Retina (tissue), 1 donor: ENCODE data around the gene ZC3H18.
"Not testable (repeated sequence)": the region's sequence is repeated elsewhere in the genome, so short reads cannot be mapped to it uniquely, and the experiment has no call there.

Experiments
- DNase-seq: peaks from one replicate; pipeline ENCODE4 v3.0.0-alpha.2; 2016

The ZC3H18 gene

DNA sequence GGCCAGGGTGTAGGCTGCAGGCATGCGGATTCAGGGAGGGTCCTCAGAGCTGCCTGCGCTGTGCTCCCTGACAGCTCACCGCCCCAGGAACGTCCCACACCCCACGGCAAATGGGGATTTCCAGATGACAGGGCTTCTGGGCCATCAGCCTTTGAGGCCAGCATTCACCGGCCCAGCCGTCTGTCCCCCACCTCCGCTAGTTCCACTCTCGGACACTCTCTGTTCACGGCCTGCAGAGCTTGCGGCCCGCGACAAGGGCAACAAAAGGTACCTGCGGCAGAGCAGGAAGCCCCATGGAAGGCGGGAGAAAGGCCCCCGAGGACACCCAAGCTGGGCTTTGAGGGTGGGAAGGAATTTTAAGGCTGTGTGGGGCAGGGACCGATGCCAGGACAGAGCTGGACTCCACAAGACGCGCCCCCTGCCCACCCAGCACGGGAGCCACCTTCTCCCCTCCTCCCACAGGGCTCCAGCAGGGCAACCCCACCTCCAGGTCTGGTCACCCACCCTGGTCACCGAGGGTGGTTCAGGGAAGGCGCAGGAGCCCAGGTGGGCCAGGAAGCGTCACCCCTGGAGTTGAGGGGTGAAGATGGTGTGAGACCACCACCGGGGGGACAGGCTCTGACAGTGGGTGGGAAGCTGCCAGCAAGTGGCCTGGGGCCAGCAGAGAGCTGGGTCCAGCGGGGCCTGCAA, 86.2 kb downstream of the ZC3H18 start:
- no peak for DNase-seq

GRCh38 chr16:88657371-88657770, 87.2 kb downstream of the ZC3H18 start:
- DNase-seq, result no peak

GRCh38 chr16:88658714-88659113, 88.5 kb downstream of the ZC3H18 start:
- no peak for DNase-seq

GRCh38 chr16:88659160-88659559, 89.0 kb downstream of the ZC3H18 start:
- DNase-seq, result no peak

DNA sequence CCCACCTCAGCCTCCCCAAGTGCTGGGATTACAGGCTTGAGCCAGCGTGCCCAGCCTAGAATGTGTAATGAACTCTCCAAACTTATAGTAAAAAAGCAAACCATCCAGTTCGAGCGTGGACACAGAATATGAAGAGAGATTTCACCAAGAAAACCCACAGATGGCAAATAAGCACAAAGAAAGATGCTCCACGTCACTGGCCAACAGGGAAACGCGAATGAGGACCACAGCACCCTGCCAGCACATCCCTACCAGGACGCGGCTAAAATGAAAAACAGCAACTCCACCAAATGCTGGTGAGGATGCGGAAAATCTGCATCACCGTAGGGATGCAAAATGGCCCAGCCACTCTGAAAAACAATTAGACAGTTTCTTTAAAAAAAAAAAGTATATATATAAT, 91.3 kb downstream of the ZC3H18 start:
- DNase-seq, result no peak

DNA sequence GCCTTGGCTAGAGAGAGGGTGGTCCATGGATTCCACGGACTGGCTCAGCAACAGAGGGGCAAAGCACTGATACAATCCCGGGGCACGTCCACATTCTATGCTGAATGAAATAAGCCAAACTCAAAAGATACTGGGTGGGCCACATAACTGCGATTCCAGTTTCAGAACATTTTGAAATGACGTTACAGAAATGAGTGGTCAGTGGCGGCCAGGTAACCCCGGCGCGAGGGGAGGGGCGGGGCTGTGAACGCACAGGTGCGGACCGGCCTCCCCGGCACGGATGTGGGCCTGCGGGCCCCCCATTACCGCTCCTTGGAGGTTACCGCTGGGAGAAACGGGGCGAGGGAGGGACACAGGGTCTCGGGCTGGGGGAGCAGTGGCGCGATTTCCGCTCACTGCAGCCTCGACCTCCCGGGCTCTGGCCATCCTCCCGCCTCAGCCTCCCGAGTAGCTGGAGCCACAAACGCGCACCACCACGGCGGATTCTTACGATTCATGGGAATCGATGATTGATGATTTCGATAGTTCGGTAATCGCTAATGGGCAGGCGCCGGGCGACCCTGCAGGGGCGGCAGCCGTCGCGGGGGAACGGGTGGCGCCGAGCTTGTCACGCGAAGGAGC, 92.1 kb downstream of the ZC3H18 start:
- no peak for DNase-seq

- DNase-seq, result peak; percentile 98
These were observed 92.8 kb downstream of the ZC3H18 start, which contains the start of gene MVD for GRCh38 chr16:88662843-88663606. MVD (minus strand) TSS chr16:88663091; CDS start chr16:88663080, 11 bp downstream.

GRCh38 chr16:88665148-88665547, 94.9 kb downstream of the ZC3H18 start:
- DNase-seq, result no peak

GRCh38 chr16:88665570-88665969, 95.4 kb downstream of the ZC3H18 start:
- no peak for DNase-seq

DNA sequence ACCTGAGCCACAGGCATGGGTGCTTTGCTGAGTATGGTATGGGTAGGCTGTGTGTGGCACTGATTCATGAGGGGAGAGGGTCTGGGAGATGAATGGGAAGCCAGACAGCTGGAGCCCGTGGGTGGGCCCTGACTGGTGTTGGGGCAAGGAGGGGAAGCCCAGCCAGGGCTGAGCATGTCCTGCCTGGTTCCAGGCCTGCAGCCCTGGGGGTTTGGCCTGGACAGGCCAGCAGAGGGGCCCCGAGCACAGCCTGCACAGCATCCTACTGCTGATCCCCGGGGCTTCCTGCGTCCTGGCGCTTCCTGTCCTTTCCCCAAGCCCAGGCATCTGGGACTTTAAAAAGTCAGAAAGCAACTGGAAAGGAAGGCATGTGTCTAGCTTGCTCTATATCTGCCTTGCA, 97.3 kb downstream of the ZC3H18 start:
- no peak for DNase-seq

DNA sequence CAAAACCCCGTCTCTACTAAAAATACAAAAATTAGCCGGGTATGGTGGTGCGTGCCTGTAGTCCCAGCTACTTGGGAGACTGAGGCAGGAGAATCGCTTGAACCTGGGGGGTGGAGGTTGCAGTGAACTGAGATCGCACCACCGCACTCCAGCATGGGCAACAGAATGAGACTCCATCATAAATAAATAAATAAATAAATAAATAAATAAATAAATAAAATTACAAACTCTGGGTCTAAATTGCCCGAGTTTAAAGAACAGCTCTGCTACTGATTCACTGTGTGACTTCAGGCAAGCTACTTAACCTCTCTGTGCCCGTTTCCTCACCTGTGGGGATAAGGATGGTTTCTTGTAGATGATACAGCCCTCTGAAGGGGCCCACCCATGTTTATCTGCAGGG, 99.3 kb downstream of the ZC3H18 start:
- not testable (repeated sequence) for DNase-seq

DNA sequence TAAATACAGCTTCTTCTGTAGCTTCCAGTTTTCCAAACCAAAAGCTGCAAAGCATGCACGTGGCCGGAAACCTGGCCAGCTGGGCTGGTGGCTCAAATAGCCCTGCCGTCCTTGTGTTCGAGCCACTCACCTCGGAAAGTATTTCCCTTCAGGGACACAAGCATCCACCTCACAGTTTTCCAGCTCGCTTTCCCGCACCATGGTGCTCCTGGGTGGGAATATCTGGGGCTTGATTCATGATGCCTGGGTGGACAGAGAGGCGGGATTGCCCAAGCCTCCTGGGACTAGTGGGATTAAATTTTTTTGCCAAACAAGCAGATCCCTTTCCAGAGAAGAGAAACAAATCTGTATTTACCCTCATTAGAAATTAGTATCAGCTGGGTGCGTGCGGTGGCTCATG, 99.8 kb downstream of the ZC3H18 start:
- no peak for DNase-seq

- DNase-seq, result no peak
These were observed 101.6 kb downstream of the ZC3H18 start for GRCh38 chr16:88671806-88672205.

DNA sequence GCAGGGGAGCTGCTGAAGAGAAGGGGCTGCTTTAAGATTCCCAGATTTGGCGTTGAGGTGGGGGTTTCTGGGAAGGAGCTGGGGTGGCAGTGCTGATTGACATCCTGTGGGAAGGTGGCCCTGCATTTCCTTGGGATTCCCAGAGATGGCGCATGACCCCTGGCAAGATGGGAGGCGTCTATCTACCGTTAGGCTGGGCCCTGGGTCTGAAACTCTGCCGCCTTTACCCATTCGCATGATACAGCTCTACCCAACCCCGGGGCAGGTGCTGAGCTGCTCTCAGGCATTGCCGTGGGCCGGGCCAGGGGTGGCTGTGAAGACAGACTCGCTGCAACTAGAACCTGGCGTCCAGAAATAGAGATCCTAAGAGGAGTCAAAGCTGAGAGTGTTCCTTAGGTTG, 102.6 kb downstream of the ZC3H18 start:
- no peak for DNase-seq

DNA sequence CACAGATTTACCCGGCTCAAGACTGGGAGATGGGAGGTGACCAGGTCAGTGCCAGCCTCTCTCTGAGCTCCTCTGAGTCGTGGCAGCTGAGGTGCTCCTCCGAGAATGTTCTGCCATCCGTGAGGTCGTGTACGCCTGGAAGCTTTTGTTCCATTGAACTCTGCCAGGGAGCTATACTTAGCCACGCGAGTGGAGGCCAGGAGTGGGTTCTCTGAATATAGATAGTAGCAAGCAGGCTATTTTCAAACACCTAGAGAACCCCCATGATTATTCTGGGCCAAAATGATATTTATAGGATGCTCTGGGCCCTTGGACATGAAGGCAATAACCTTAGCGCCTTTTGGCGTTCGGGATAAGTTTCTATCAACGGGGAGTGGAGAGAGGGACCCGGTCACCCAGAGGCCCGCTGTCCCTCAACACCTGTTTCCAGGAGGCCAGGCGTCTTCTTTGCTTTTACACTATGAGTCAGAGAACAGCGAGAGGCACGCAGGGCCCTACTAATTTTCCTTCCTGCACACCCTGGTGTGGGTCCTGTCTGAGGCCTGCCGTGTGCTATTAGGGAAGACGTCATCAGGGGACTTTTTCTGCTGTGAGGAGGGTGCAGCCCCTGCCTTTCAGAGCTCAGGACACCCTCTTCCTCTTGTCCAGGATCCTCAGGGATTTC, 103.6 kb downstream of the ZC3H18 start:
- no peak for DNase-seq

DNA sequence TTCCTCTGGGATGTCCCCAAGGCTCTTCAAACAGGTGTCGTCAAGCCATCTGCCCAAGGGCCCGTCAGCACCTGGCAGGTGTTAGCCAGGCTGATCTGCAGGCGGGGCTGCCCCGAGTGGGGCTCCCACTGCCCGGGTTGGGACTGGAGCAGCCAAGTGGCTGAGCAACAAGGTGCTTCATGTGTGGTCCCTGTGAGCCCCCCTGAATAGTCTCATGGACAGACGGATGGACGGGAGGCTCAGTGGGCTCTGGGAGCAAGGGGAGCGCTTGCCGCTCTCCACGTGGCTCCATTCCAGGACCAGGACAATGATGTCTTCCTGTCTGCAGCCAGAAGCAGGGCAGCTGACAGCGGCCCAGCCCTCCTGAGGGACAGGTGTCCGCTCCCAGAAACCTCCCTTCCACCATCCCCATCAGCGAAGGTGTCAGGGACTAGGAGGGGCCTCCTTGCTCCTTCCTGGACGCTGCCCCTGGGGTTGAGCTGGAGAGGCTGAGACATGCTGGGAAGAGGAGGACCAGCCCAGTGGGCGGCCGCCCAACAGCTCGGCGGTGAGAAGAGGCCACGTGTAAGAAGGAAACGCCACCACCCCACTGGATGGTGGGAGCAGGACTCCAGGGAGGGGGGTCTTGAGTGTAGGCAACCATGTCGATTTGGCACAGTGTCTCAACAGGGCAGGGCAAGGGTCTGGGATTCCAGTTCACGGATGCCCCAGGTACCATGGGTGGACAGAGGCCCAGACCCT, 106.5 kb downstream of the ZC3H18 start:
- DNase-seq, result no peak

DNA sequence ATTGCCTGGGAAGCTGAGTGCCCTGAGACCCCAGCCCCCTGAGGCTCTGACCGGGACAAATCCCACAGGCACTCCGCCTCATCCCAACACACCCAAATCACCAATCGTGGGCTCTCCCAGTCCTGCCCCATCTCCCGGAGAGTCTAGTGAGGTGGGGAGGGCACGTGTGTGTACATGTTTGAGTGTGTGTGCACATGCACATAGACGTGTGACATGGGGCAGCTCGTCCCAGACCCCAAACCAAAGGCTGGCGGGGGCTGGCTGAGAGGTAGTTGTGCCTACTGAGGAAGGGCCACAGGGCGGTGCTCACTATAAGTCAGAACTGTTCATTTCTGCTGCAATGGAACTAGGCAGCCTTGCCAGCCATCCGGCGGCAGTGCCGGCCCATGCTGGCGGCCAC, 107.5 kb downstream of the ZC3H18 start:
- DNase-seq, result no peak

GRCh38 chr16:88678224-88678979, 108.2 kb downstream of the ZC3H18 start:
- DNase-seq, result no peak

DNA sequence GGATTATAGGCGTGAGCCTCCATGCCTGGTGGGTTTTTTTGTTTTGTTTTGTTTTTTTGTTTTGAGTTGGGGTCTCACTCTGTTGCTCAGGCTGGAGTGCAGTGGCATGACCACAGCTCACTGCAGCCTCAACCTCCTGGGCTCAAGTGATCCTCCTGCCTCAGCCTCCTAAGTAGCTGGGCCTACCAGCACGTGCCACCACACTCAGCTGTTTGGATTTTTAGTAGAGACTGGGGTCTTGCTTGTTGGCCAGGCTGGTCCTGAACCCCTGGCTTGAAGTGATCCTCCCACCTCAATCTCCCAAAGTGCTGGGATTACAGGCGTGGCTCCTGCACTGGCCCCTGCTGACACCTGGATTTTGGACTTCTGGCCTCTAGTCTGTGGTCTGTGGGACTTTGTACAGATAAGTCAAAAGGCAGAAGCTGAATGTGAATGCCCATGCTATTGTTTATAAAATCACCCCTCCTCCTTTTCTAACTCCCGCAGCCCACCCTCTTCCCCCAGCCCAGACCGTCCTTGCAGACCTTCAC, 110.4 kb downstream of the ZC3H18 start:
- no peak for DNase-seq

DNA sequence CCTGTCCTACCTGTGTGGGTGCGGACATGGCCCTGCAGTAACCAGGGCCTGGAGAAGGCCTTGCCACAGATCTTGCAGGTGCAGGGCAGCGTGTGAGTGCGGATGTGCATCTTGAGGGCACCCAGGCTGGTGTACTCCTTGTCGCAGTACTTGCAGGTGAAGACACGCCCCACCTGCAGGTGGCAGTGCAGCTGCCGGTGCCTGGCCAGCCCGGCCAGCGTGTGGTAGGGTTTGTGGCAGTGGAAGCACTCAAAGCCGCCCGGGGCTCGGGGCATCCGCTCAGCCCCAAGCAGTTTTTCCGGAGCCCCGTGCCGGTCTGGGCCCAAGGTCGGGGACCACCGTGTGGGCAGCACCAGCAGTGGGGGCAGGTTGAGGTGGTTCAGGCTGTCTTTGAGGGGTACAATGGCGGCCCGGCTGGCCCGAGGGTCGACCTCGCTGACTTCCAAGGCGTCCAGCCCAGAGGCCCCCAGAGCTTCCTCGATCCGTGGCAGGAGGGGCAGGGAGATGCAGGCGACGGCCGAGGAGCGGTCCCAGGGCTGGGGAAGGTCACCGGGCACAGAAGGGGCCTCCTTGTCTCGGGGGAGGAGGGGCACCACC, 111.0 kb downstream of the ZC3H18 start:
- no peak for DNase-seq
